Fibroblast of skin of left quadriceps (primary cell): ENCODE results near the gene CT45A2.
"Not testable (repeated sequence)": the region's sequence is repeated elsewhere in the genome, so short reads cannot be mapped to it uniquely, and the experiment has no call there.

Experiments used
- DNase-seq, 2 experiments: peaks; one replicate each; pipeline ENCODE4 v3.0.0-alpha.2; 2013; ENCODE audit warnings: low read depth in 2 of 2

CT45A2 gene

GRCh38 chrX:135819912-135820311 is at the start of gene CT45A2:
TSS of gene CT45A2 (minus strand) at chrX:135820012. CDS start at chrX:135816265, 3,747 bp downstream.
- DNase-seq, result not testable (repeated sequence)

- not testable (repeated sequence) for DNase-seq
Measured at GRCh38 chrX:135854438-135854837, 34.6 kb upstream of the CT45A2 start, which contains the start of gene CT45A8. TSS of gene CT45A8 (minus strand) at chrX:135854538. CDS start at chrX:135850783, 3,755 bp downstream.

GRCh38 chrX:135837180-135837579 is 17.4 kb upstream of the CT45A2 start, which contains the start of gene CT45A7:
TSS of gene CT45A7 (minus strand) at chrX:135837280. CDS start at chrX:135833533, 3,747 bp downstream.
- DNase-seq, result not testable (repeated sequence)

- DNase-seq, result not testable (repeated sequence)
Measured at GRCh38 chrX:135802687-135803086, 17.1 kb downstream of the CT45A2 start, which contains the start of gene CT45A6. TSS of gene CT45A6 (minus strand) at chrX:135802787. CDS start at chrX:135798993, 3,794 bp downstream.

- not testable (repeated sequence) for DNase-seq
Measured at GRCh38 chrX:135785403-135785802, 34.4 kb downstream of the CT45A2 start, which contains the start of gene CT45A5. TSS of gene CT45A5 (minus strand) at chrX:135785503. CDS start at chrX:135781729, 3,774 bp downstream.

GRCh38 chrX:135768091-135768490 is 51.7 kb downstream of the CT45A2 start, which contains the start of gene CT45A3:
TSS of gene CT45A3 (minus strand) at chrX:135768191. CDS start at chrX:135764444, 3,747 bp downstream.
- not testable (repeated sequence) for DNase-seq
